Measurements from ENCODE around the gene TXNDC5. TPM values are rescaled to one million over a fixed set of nuclear protein-coding genes. Genes with fewer than 3 reads are reported as not detected.

Gene TXNDC5
- total and polyA plus RNA-seq, 2 experiments from 2014 or later, result 237 to 498 TPM

- H3K27ac ChIP-seq, result no peak overlapping the region
- no peaks in the 10 kb centered on the region for H3K36me3 ChIP-seq (ENCODE audit: low read depth)
- no peaks in the 10 kb centered on the region for H3K9me3 ChIP-seq (ENCODE audit: low read depth)
- TF ChIP-seq EZH2phosphoT487 (IDR thresholded peaks at IDR 0.05; ENCODE audit: insufficient read depth, low read depth), result no peak
- no peak for TF ChIP-seq EZH2 (IDR thresholded peaks at IDR 0.05; ENCODE audit: insufficient read depth, poor library complexity, severe bottlenecking)
- 0 out of 2 replicates have a peak, but pooled peaks cover 8% of the 10 kb centered on the region for H3F3A ChIP-seq (ENCODE audit: insufficient read depth)
- in situ Hi-C loops (cut with MboI), result no loop called here
- DNase-seq, result peak; percentile 73
- H3K4me2 ChIP-seq (ENCODE audit: unreplicated experiment), result peak overlapping the region; percentile 12
- WGBS, 2 experiments (ENCODE audit: low coverage in 1 of 2, low lambda C conversion rate in 2 of 2, missing lambda C conversion rate in 2 of 2), result 30 to 41% methylated on average over 8 of the region's 8 CpGs
- H3K79me2 ChIP-seq (ENCODE audit: insufficient read depth), result no peaks in the 10 kb centered on the region
- no peak overlapping the region for H3K9ac ChIP-seq
- peaks cover 17% of the 10 kb centered on the region for H3K4me1 ChIP-seq (ENCODE audit: insufficient read depth)
- H2AFZ ChIP-seq, result no peak overlapping the region
- no peak overlapping the region for H3K4me3 ChIP-seq
- no peaks in the 10 kb centered on the region for H3K27me3 ChIP-seq (replicated peaks; ENCODE audit: insufficient read depth)
- H3K9me2 ChIP-seq (ENCODE audit: insufficient read depth), result no peaks in the 10 kb centered on the region
- H4K20me1 ChIP-seq (ENCODE audit: insufficient read depth), result no peaks in the 10 kb centered on the region
Observed at GRCh38 chr6:7919871-7920270, 9.3 kb upstream of the TXNDC5 start.

DNA sequence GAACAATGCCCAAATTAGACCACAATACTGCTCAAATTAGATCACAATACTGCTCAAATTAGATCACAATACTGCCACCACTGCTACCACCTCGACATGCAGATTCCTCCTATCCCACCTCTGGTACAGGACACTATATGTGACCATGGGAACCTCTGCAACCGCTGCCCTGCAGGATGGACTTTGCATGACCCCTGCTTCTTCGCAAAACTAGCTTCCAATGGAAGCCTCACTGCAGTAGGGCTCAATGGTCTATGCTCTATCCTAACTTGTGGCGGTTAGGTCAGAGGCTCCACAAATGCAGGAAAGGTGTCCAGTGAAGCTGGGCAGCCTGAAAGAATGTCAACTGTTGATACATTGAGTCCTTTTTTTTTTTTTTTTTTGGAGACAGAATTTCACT lies 7.8 kb upstream of the TXNDC5 start:
- no peaks in the 10 kb centered on the region for H3K9me2 ChIP-seq (ENCODE audit: insufficient read depth)
- H3K36me3 ChIP-seq (ENCODE audit: low read depth), result no peaks in the 10 kb centered on the region
- no peaks in the 10 kb centered on the region for H3K79me2 ChIP-seq (ENCODE audit: insufficient read depth)
- no peak overlapping the region for H3K4me3 ChIP-seq
- no peak for DNase-seq
- no peak for TF ChIP-seq EZH2phosphoT487 (IDR thresholded peaks at IDR 0.05; ENCODE audit: insufficient read depth, low read depth)
- no peak for TF ChIP-seq EZH2 (IDR thresholded peaks at IDR 0.05; ENCODE audit: insufficient read depth, poor library complexity, severe bottlenecking)
- no peaks in the 10 kb centered on the region for H4K20me1 ChIP-seq (ENCODE audit: insufficient read depth)
- 0 out of 2 replicates have a peak, but pooled peaks cover 10% of the 10 kb centered on the region for H3F3A ChIP-seq (ENCODE audit: insufficient read depth)
- in situ Hi-C loops (cut with MboI), result no loop called here
- no peak overlapping the region for H3K27ac ChIP-seq
- H3K27me3 ChIP-seq (replicated peaks; ENCODE audit: insufficient read depth), result no peaks in the 10 kb centered on the region
- H3K4me2 ChIP-seq (ENCODE audit: unreplicated experiment), result no peak overlapping the region
- H3K9ac ChIP-seq, result no peak overlapping the region
- 88 to 93% methylated on average over 4 of the region's 4 CpGs for WGBS, 2 experiments (ENCODE audit: low coverage in 1 of 2, low lambda C conversion rate in 2 of 2, missing lambda C conversion rate in 2 of 2)
- H3K4me1 ChIP-seq (ENCODE audit: insufficient read depth), result peaks cover 17% of the 10 kb centered on the region
- H3K9me3 ChIP-seq (ENCODE audit: low read depth), result no peaks in the 10 kb centered on the region
- no peak overlapping the region for H2AFZ ChIP-seq

GRCh38 chr6:7917729-7918128 lies 7.1 kb upstream of the TXNDC5 start:
- Histone ChIP-seq H3K9ac (no peak overlapping the region), H3K27me3 (replicated peaks; ENCODE audit: insufficient read depth) (no peaks in the 10 kb centered on the region), H3K4me3 (no peak overlapping the region), H3K4me2 (ENCODE audit: unreplicated experiment) (no peak overlapping the region), H3F3A (ENCODE audit: insufficient read depth) (0 out of 2 replicates have a peak, but pooled peaks cover 10% of the 10 kb centered on the region), H3K9me3 (ENCODE audit: low read depth) (no peaks in the 10 kb centered on the region), H4K20me1 (ENCODE audit: insufficient read depth) (no peaks in the 10 kb centered on the region), H2AFZ (no peak overlapping the region), H3K36me3 (ENCODE audit: low read depth) (no peaks in the 10 kb centered on the region), H3K27ac (no peak overlapping the region), H3K79me2 (ENCODE audit: insufficient read depth) (no peaks in the 10 kb centered on the region), H3K4me1 (ENCODE audit: insufficient read depth) (peaks cover 17% of the 10 kb centered on the region), H3K9me2 (ENCODE audit: insufficient read depth) (no peaks in the 10 kb centered on the region)
- no peak for DNase-seq
- WGBS, 2 experiments (ENCODE audit: low coverage in 1 of 2, low lambda C conversion rate in 2 of 2, missing lambda C conversion rate in 2 of 2), result 82 to 84% methylated on average over 5 of the region's 5 CpGs
- in situ Hi-C loops (cut with MboI), result no loop called here
- TF ChIP-seq EZH2 (IDR thresholded peaks at IDR 0.05; ENCODE audit: insufficient read depth, poor library complexity, severe bottlenecking) (no peak), EZH2phosphoT487 (IDR thresholded peaks at IDR 0.05; ENCODE audit: insufficient read depth, low read depth) (no peak)

GRCh38 chr6:7916959-7917358 lies 6.4 kb upstream of the TXNDC5 start:
- in situ Hi-C loops (cut with MboI), result no loop called here
- Histone ChIP-seq H4K20me1 (ENCODE audit: insufficient read depth) (no peaks in the 10 kb centered on the region), H3K27ac (no peak overlapping the region), H3K4me3 (no peak overlapping the region), H3F3A (ENCODE audit: insufficient read depth) (0 out of 2 replicates have a peak, but pooled peaks cover 10% of the 10 kb centered on the region), H3K9me2 (ENCODE audit: insufficient read depth) (no peaks in the 10 kb centered on the region), H3K9me3 (ENCODE audit: low read depth) (no peaks in the 10 kb centered on the region), H3K36me3 (ENCODE audit: low read depth) (no peaks in the 10 kb centered on the region), H3K9ac (no peak overlapping the region), H3K79me2 (ENCODE audit: insufficient read depth) (no peaks in the 10 kb centered on the region), H2AFZ (no peak overlapping the region), H3K4me2 (ENCODE audit: unreplicated experiment) (no peak overlapping the region), H3K4me1 (ENCODE audit: insufficient read depth) (peaks cover 17% of the 10 kb centered on the region), H3K27me3 (replicated peaks; ENCODE audit: insufficient read depth) (no peaks in the 10 kb centered on the region)
- no peak for DNase-seq
- no peak for TF ChIP-seq EZH2 (IDR thresholded peaks at IDR 0.05; ENCODE audit: insufficient read depth, poor library complexity, severe bottlenecking)
- TF ChIP-seq EZH2phosphoT487 (IDR thresholded peaks at IDR 0.05; ENCODE audit: insufficient read depth, low read depth), result no peak
- WGBS, 2 experiments (ENCODE audit: low coverage in 1 of 2, low lambda C conversion rate in 2 of 2, missing lambda C conversion rate in 2 of 2), result 86 to 89% methylated on average over 1 of the region's 1 CpG

Measured in GM23248 (cell line).